ENCODE results near the gene PARP12.

Gene PARP12

DNA sequence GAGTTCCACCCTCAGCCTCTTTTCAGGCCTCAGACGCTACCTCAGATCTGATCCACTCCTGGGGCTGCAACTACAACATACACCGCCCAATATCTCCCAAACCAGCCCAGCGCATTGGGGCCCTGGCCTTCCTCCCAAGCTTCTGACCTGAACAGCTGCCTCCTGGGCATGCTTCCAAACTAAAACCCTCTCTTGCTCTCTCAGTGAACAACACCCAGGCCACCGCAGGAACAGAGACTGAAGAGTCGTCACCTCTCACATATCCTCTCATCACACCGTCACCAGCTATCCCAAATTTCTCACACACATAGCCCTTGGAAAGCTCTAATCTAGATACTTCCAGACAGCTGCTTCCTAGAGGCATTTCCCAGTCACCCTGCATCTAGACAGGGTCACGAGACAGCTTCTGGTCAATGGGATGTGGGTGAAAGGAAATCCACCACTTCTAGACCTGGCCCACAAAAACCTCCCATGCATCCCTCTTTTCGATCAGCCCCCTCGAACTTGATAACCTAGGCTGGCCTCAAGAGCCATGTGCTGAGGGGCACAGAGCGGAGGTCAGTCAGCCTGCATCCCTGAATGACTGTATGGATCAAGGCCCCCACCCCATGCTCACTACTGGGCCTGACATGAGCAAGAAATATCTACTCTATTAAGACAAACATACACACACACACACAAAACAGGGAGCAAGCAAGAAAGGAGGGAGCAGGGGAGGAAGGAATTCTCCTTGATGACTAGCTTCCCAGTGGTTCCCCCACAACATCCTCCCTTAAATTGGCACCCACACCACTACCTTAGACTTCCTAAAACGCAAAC lies 1.8 kb downstream of the PARP12 start:
- no peak for DNase-seq (ENCODE audit: low spot score)
- TF ChIP-seq, protein P1, sequence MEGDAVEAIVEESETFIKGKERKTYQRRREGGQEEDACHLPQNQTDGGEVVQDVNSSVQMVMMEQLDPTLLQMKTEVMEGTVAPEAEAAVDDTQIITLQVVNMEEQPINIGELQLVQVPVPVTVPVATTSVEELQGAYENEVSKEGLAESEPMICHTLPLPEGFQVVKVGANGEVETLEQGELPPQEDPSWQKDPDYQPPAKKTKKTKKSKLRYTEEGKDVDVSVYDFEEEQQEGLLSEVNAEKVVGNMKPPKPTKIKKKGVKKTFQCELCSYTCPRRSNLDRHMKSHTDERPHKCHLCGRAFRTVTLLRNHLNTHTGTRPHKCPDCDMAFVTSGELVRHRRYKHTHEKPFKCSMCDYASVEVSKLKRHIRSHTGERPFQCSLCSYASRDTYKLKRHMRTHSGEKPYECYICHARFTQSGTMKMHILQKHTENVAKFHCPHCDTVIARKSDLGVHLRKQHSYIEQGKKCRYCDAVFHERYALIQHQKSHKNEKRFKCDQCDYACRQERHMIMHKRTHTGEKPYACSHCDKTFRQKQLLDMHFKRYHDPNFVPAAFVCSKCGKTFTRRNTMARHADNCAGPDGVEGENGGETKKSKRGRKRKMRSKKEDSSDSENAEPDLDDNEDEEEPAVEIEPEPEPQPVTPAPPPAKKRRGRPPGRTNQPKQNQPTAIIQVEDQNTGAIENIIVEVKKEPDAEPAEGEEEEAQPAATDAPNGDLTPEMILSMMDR (IDR thresholded peaks at IDR 0.05; ENCODE audit: extremely low read depth, insufficient read depth, missing control alignments) = no peak
- in situ Hi-C loops (cut with MboI; ENCODE audit: low pct_unique_long_range_greater_than_20kb, low sequenced_read_pairs, unreplicated experiment) = no loop called here

DNA sequence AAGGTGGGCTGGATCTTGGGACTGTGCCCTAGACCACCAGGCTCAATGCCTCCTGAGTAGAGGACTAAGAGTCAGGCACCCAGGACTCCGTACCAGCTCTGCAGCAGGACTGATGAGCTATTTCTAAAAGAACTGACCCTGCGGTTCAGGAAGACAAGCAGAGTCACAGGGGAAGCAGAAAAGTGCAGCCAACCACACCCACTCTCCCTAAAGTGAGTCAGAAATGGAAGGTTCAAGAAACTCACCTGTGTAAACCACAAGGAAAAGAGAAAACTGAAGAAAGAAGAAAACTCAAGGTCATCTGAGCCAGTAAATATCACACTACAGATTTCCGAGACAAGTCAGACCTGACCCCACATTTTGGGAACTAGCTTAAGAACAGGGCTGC lies 2.5 kb downstream of the PARP12 start:
- TF ChIP-seq, protein P1 (IDR thresholded peaks at IDR 0.05; ENCODE audit: extremely low read depth, insufficient read depth, missing control alignments) = no peak
- DNase-seq (ENCODE audit: low spot score) = no peak
- in situ Hi-C loops (cut with MboI; ENCODE audit: low pct_unique_long_range_greater_than_20kb, low sequenced_read_pairs, unreplicated experiment) = no loop called here

DNA sequence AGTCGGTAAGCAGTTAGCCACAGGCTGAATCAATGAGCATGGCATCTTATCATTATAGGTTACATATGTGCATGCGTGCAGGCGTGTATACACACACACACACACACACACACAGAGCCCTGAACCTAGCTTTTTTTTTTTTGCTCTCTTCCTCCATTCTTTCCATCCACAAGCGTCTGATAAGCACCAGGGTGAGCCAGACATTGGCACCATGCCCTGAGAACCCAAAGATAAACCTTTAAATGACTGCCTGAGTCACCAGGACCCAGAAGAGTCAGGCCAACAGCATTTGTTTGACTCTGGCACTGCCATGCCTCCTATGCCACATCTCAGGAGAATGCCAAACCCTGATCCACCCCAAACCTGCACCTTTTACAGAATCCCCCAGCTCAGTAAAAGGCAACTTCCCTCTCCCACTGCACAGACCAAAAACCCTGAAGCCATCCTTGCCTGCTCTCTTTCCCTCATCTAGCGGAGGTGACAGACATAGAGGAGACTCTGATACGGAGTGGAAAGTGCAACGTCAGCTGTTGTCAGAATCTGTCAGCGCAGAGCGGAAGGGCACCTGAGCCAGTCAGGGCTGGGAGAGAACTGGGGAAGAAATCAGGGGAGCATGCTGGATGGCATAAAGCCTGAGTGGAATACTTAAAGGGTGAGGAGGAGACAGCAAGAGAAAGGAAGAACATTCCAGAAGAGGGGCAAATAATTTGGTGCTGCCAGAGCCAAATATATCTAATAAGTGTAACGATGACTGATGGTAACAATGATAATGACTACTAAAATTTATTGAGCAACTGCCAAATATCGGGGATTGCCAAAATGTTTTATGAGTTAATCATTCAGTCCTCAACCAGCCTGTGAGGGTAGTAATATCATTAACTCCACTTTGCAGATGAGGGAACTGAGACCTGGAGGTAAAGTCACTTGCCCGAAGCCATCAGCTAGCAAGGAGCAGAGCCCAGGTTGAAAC lies 3.2 kb downstream of the PARP12 start:
- TF ChIP-seq, protein P1 (IDR thresholded peaks at IDR 0.05; ENCODE audit: extremely low read depth, insufficient read depth, missing control alignments) = no peak
- in situ Hi-C loops (cut with MboI; ENCODE audit: low pct_unique_long_range_greater_than_20kb, low sequenced_read_pairs, unreplicated experiment) = no loop called here
- no peak for DNase-seq (ENCODE audit: low spot score)

DNA sequence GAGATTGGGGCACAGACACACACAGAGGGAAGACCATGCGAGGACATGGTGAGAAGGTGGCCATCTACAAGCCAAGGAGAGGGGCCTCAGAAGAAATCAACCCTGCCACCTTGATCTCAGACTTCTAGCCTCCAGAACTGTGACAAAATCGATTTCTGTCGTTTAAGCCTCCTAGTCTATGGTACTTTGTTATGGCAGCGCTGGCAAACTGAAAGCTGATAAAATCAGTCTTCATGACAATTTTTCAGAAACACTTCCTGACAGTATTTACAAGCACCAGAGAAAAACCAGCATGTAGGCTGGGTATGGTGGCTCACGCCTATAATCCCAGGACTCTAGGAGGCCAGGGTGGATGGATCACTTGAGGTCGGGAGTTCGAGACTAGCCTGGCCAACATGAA lies 4.2 kb downstream of the PARP12 start:
- in situ Hi-C loops (cut with MboI; ENCODE audit: low pct_unique_long_range_greater_than_20kb, low sequenced_read_pairs, unreplicated experiment) = no loop called here
- DNase-seq (ENCODE audit: low spot score) = no peak
- TF ChIP-seq, protein P1 (IDR thresholded peaks at IDR 0.05; ENCODE audit: extremely low read depth, insufficient read depth, missing control alignments) = no peak

DNA sequence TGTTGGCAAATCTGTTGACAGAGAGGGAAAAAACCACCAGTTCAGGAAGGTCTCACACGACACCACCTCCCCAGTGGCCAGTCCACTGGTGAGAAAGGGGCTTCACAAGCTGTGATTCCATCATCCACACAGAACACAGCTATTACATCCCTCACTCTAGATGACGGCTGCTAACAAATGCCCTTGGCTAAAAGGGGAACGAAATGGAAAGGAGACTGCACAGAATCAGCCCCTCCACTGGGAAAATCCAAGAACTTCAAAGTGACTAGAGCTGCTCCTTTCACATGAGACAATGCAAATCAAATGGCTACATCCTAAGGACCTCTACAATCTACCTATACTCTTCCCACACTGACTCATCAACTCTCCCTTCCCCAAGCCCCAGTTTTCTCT lies 5.6 kb downstream of the PARP12 start:
- TF ChIP-seq, protein P1 (IDR thresholded peaks at IDR 0.05; ENCODE audit: extremely low read depth, insufficient read depth, missing control alignments) = no peak
- DNase-seq (ENCODE audit: low spot score) = no peak
- in situ Hi-C loops (cut with MboI; ENCODE audit: low pct_unique_long_range_greater_than_20kb, low sequenced_read_pairs, unreplicated experiment) = no loop called here

DNA sequence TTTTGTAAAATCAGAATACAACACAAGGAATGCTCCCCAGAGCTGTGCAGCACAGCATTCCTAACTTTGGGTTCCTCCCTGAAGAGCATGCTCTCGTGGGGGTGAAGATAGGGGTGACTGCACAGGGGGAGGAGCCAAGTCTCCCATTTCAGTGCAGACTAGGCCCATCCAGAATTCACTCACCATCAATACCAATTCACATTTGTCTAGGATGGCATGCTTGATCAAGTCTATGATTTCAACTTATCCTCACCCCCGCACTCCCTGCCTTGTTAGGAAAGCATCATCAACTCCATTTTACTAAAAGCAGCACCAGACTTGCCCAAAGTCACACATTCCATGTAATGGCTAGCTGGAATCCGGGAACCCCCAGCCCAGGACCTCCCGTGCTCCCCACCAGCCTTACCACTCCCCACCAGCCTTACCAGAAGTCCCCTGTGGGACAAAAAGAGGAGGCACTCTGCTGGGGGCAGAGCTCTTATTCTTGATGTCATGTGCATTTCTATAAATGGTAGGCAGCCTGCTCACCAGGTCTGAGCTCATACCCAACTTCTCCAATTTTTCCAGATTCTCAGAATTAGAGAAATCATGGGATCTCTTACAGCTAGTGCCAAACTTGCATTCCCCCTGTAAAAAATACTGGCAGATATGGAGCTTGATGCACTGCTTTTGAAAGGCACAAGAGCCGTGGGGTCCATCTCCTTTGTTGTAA lies 6.2 kb downstream of the PARP12 start:
- TF ChIP-seq, protein P1 (IDR thresholded peaks at IDR 0.05; ENCODE audit: extremely low read depth, insufficient read depth, missing control alignments) = no peak
- in situ Hi-C loops (cut with MboI; ENCODE audit: low pct_unique_long_range_greater_than_20kb, low sequenced_read_pairs, unreplicated experiment) = no loop called here
- no peak for DNase-seq (ENCODE audit: low spot score)
